SK-N-SH treated with all-trans-retinoic acid at 6 μM for 48 hours (cell line): ENCODE measurements around the gene CLVS2.

Source experiments
- ATAC-seq: fragments of 200-7000 bp; cut with Tn5 transposase; 3 replicates; pipeline ENCODE4 v1.9.1; 2020; ENCODE audit warnings: mild to moderate bottlenecking, moderate library complexity
- ARNTL ChIP-seq: fragments of 450-650 bp; formaldehyde crosslinking; IDR thresholded peaks from 2 replicates; pipeline ENCODE4 v1.5.0; 2020; ENCODE audit warnings: low read depth, mild to moderate bottlenecking, moderate library complexity, borderline replicate concordance
- BACH2 ChIP-seq: fragments of 250-450 bp; sonication (Bioruptor Pico); IDR thresholded peaks from 2 replicates; pipeline ENCODE4 v1.9.0; 2021; ENCODE audit warnings: mild to moderate bottlenecking, borderline replicate concordance
- CREB5 ChIP-seq: fragments of 250-450 bp; sonication (Bioruptor Pico); IDR thresholded peaks from 2 replicates; pipeline ENCODE4 v1.5.1; 2020; ENCODE audit warnings: low read depth, mild to moderate bottlenecking, moderate library complexity
- CSDC2 ChIP-seq: fragments of 250-450 bp; sonication (Bioruptor Pico); IDR thresholded peaks from 2 replicates; pipeline ENCODE4 v1.5.0; 2020; ENCODE audit warnings: mild to moderate bottlenecking, moderate library complexity
- CSRNP3 ChIP-seq: fragments of 250-450 bp; sonication (Bioruptor Pico); IDR thresholded peaks from 2 replicates; pipeline ENCODE4 v1.5.1; 2021; ENCODE audit warnings: mild to moderate bottlenecking, moderate library complexity
- ESRRG ChIP-seq: fragments of 250-450 bp; sonication (Bioruptor Pico); IDR thresholded peaks from 2 replicates; pipeline ENCODE4 v1.6.1; 2021; ENCODE audit warnings: mild to moderate bottlenecking
- GLIS3 ChIP-seq: fragments of 250-450 bp; sonication (Bioruptor Pico); IDR thresholded peaks from 2 replicates; pipeline ENCODE4 v1.5.0; 2020; ENCODE audit warnings: mild to moderate bottlenecking, moderate library complexity
- OSR1 ChIP-seq: fragments of 250-450 bp; sonication (Bioruptor Pico); IDR thresholded peaks from 2 replicates; pipeline ENCODE4 v1.8.0; 2022; ENCODE audit warnings: moderate library complexity, mild to moderate bottlenecking, inconsistent platforms
- PATZ1 ChIP-seq: fragments of 250-450 bp; sonication (Bioruptor Pico); IDR thresholded peaks from 2 replicates; pipeline ENCODE4 v1.8.0; 2020; ENCODE audit warnings: mild to moderate bottlenecking, moderate library complexity, borderline replicate concordance
- POU6F1 ChIP-seq: fragments of 250-450 bp; sonication (Bioruptor Pico); IDR thresholded peaks from 2 replicates; pipeline ENCODE4 v1.8.0; 2021; ENCODE audit warnings: low read depth, mild to moderate bottlenecking, moderate library complexity, borderline replicate concordance
- PPARA ChIP-seq: fragments of 250-450 bp; sonication (Bioruptor Pico); IDR thresholded peaks from 2 replicates; pipeline ENCODE4 v1.5.0; 2020; ENCODE audit warnings: mild to moderate bottlenecking, borderline replicate concordance
- RARB ChIP-seq: fragments of 250-450 bp; sonication (Bioruptor Pico); IDR thresholded peaks from 2 replicates; pipeline ENCODE4 v1.8.0; 2021; ENCODE audit warnings: mild to moderate bottlenecking, moderate library complexity
- SNAI2 ChIP-seq: fragments of 250-450 bp; sonication (Bioruptor Pico); IDR thresholded peaks from 2 replicates; pipeline ENCODE4 v1.5.0; 2020; ENCODE audit warnings: mild to moderate bottlenecking, moderate library complexity
- TCF4 ChIP-seq: fragments of 250-450 bp; sonication (Bioruptor Pico); IDR thresholded peaks from 2 replicates; pipeline ENCODE4 v1.8.0; 2021; ENCODE audit warnings: mild to moderate bottlenecking, moderate library complexity, borderline replicate concordance
- TOX ChIP-seq: fragments of 250-450 bp; sonication (Bioruptor Pico); IDR thresholded peaks from 2 replicates; pipeline ENCODE4 v1.8.0; 2021; ENCODE audit warnings: mild to moderate bottlenecking, moderate library complexity, borderline replicate concordance
- ZC3H10 ChIP-seq: fragments of 250-450 bp; sonication (Bioruptor Pico); IDR thresholded peaks from 2 replicates; pipeline ENCODE4 v1.5.1; 2021; ENCODE audit warnings: mild to moderate bottlenecking, moderate library complexity
- ZFP3 ChIP-seq: fragments of 250-450 bp; sonication (Bioruptor Pico); IDR thresholded peaks from 2 replicates; pipeline ENCODE4 v1.5.0; 2020; ENCODE audit warnings: mild to moderate bottlenecking, moderate library complexity
- ZFP30 ChIP-seq: fragments of 450-650 bp; formaldehyde crosslinking; IDR thresholded peaks from 2 replicates; pipeline ENCODE4 v1.5.0; 2022; ENCODE audit warnings: mild to moderate bottlenecking, moderate library complexity
- ZNF565 ChIP-seq: fragments of 450-650 bp; formaldehyde crosslinking; conservative IDR thresholded peaks from 2 replicates; pipeline ENCODE4 v1.5.0; 2020; ENCODE audit warnings: low read depth, mild to moderate bottlenecking, moderate library complexity
- ZNF70 ChIP-seq: fragments of 450-650 bp; formaldehyde crosslinking; IDR thresholded peaks from 2 replicates; pipeline ENCODE4 v1.5.0; 2020; ENCODE audit warnings: mild to moderate bottlenecking, moderate library complexity
- ZNF8 ChIP-seq: fragments of 450-650 bp; formaldehyde crosslinking; IDR thresholded peaks from 2 replicates; pipeline ENCODE4 v1.5.0; 2020; ENCODE audit warnings: mild to moderate bottlenecking, moderate library complexity

CLVS2 gene

GRCh38 chr6:122962000-122962624, 33.9 kb upstream of the CLVS2 start:
- TF ChIP-seq TOX (CRISPR knock-in tag) (no peak), ZNF70 (CRISPR knock-in tag) (no peak), CSRNP3 (CRISPR knock-in tag) (no peak), OSR1 (CRISPR knock-in tag) (no peak)
- TF ChIP-seq, all 23 proteins: peak for 0

GRCh38 chr6:122969999-122970533, 26.0 kb upstream of the CLVS2 start:
- ATAC-seq, result no peak
- TF ChIP-seq CSDC2 (CRISPR knock-in tag) (no peak), PATZ1 (no peak), CREB5 (no peak), OSR1 (CRISPR knock-in tag) (no peak), ARNTL (no peak), ZNF565 (CRISPR knock-in tag) (no peak), ZFP30 (CRISPR knock-in tag) (no peak), GLIS3 (CRISPR knock-in tag) (no peak), PPARA (CRISPR knock-in tag) (no peak), POU6F1 (CRISPR knock-in tag) (no peak), SNAI2 (CRISPR knock-in tag) (no peak), BACH2 (no peak), ESRRG (CRISPR knock-in tag) (no peak), ZNF70 (CRISPR knock-in tag) (no peak)
- TF ChIP-seq, all 23 proteins: peak for 0

More at GRCh38 chr6:122962000-122962624, 33.9 kb upstream of the CLVS2 start:
- ATAC-seq, result no peak

GRCh38 chr6:122977180-122977579, 18.9 kb upstream of the CLVS2 start:
- ATAC-seq, result no peak
- TF ChIP-seq ZNF565 (CRISPR knock-in tag), result no peak
- no peak for TF ChIP-seq ZFP30 (CRISPR knock-in tag)
- no peak for TF ChIP-seq RARB
- no peak for TF ChIP-seq ZNF8 (CRISPR knock-in tag)
- no peak for TF ChIP-seq ZNF70 (CRISPR knock-in tag)
- TF ChIP-seq TCF4, result no peak
- no peak for TF ChIP-seq ZC3H10 (CRISPR knock-in tag)
- no peak for TF ChIP-seq OSR1 (CRISPR knock-in tag)
- TF ChIP-seq SNAI2 (CRISPR knock-in tag), result no peak
- no peak for TF ChIP-seq ESRRG (CRISPR knock-in tag)
- no peak for TF ChIP-seq CSRNP3 (CRISPR knock-in tag)
- no peak for TF ChIP-seq CREB5
- TF ChIP-seq TOX (CRISPR knock-in tag), result no peak
- TF ChIP-seq CSDC2 (CRISPR knock-in tag), result no peak
- no peak for TF ChIP-seq ZFP3
- no peak for TF ChIP-seq PATZ1
